GM19438 (cell line): ENCODE data around the gene DIAPH3.

Experiments
- ATAC-seq: cut with Tn5 transposase; IDR thresholded peaks from one replicate; pipeline ENCODE4 v1.9.1; 2021; ENCODE audit warnings: low read depth; ENCODE audit not compliant: unreplicated experiment

Gene DIAPH3

GRCh38 chr13:59689057-59689456 lies 474.7 kb downstream of the DIAPH3 start:
- ATAC-seq = no peak

DNA sequence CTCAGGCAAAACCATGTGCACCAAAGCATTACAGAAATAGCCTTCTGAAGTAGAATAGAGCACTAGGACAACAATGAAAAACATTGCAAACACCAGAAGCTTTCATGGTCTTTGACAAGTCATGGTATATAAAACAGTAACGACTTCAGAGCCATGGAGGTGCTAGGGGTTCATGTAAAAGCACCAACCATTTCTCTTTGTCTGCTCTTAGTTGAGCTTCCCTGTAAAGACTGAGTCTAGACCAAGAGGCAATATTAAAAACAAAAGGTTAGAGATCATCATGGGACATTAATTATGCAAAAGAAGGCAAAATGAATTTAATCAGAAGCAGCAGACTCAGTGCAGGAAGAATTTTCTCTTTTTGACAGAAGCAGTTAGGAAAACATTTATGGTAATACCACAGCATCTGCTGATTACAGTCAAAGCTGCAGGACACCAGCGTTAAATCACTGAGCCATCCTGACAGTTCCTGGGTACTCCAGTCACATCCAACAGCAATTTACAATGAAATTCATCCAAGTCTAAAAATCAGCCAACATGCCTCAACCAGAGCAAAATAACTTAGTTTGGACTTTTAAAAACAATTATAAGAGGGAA lies 476.8 kb downstream of the DIAPH3 start:
- no peak for ATAC-seq

DNA sequence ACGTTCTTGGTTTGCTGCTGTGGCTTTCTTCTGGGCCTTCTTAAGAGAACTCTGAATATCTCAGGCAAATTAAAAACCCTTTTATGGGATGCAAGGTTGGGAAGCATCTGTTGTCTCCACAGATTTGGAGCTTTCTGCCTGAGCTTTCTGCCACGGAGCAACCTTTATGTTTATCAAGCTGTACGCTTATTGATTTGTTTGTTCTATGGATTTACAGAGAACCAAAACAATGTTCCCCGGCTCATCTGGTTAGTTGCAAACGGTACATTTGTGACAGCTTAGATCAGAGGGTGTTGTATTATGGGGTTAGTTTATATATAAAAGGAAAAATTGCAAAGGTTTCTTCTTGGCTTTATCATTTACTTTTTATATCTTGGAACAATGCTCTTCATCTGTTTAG lies 479.6 kb downstream of the DIAPH3 start:
- no peak for ATAC-seq

GRCh38 chr13:59681636-59682311 lies 482.0 kb downstream of the DIAPH3 start:
- no peak for ATAC-seq

GRCh38 chr13:59680429-59681024 lies 483.2 kb downstream of the DIAPH3 start:
- no peak for ATAC-seq

DNA sequence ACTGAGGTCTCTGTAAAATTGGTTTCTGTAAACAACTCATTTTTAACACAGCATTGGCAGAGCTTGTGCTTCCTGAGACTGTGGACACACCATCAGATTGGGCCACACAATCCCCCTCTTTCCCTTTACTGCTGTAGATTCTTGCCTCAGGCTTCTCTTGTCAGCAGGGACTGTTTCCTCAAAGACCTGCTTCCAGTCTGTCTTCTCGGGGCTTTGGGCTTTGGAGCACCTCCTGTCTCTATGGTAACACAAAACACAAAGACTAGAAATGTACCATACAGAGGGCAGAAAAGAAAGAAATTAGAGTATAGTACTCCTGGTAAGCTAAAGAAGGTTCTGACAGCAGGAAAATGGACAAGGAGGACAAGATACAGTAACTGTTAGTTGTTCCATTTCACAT lies 484.5 kb downstream of the DIAPH3 start:
- ATAC-seq = no peak

GRCh38 chr13:59677966-59678814 lies 485.5 kb downstream of the DIAPH3 start:
- ATAC-seq = peak; percentile 56

- no peak for ATAC-seq
Observed at GRCh38 chr13:59677430-59677829, 486.3 kb downstream of the DIAPH3 start.

DNA sequence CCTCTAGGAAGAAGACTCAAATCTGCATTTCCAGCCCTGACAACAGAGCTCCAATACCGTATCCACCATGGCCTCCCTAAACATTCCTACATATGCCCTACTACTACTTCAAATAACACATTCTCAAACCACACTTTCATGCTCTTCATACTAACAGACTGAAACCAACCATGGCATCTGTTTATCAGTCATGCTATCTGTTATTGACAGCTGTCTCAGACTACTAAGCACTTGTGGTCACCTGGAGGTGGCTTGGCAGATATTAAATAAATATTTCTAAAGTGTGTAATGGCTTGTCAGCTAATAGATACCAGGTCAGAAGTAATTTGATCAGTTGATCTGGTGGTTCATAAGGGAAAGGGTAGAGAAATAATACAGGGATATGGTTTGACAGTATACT lies 489.1 kb downstream of the DIAPH3 start:
- no peak for ATAC-seq

DNA sequence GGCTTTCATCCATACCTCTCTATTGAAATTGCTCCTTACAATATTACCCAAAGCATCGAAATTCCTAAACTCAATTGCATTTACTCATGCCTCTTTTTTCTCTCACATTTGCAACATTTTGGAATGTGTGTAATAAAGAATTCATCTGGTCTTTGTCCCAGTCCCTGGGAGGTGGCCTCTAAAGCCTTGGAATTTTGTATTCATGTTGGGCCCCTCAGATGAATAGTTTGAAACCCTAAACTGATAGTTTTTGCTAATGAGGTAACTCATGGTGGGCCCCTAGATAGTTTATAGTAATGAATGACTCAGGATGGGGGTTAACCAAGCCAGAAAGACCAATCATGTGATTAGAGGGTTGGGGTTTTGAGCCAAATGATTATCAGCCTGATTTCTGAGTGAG lies 490.4 kb downstream of the DIAPH3 start:
- no peak for ATAC-seq

DNA sequence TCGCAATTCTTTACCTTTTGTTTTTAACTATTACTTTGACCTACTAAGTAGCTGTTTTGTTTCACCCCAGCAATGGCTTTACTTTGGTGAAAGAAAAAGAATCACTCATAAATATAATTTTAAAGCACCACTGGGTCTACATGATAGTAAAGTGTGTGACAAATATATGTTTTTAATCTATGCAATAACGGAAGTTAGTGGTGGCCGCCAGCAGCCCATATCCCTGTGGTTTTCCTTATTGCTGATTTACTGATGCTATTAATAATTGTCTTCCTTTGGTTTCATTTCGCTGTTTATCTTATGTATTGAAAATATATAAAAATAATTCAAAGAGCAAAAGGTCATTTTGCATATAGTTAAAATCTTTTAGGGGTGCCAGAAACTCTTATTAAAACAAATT lies 491.3 kb downstream of the DIAPH3 start:
- ATAC-seq = no peak

DNA sequence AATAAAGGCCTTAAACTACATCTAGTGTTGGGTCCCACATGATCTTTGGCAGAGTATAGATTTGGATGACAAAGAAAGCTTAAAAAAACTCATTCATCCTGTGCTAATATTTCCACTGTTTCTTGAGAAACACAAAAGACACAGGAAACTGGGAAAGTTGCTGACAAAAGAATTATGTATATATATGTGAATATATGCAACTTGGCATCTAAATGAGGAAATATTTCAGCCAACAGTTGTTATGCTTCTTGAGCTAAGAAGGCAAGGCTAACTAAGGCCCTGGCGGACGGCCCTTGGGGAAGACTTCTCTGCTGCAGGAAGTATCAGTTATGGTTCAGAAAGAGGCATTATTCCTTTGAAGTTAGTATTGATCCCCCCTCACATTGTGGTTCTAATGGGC lies 491.8 kb downstream of the DIAPH3 start:
- ATAC-seq = no peak

DNA sequence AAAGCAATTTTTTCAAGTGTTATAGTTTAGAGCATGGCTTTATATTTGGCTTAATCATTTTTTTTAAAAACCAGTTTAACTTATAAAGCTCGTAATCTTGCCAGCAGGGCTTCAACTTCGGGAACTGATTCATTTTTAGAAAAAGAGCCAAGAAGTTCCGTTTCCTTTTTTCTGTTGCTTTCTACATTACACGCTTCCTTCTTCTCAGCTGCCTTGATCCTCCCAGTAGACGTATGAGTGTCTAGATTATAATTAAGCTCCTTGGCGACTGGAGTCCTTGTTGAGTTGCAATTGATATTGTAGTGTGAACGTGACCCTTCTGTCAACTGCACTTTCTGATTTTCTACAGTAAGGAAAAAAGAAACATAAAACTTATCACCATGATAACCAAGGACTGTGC lies 497.2 kb downstream of the DIAPH3 start:
- no peak for ATAC-seq

DNA sequence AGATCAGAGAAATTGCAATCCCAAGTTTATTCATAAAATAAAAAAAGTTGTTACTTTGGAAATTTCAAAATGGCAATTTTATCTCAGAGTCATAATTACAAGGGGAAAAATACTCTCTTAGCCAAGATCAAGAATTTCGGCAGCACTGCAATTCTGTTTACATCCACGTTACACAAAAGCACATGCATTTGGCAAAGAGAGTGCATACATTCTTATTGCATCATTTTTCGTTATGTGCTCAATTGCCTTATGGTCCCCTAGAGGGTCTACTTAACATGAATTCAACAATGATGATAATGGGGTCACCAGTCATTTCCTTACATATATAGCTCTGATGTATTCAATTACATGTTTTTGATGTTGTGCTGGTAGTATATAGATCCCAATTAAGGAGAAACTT lies 498.0 kb downstream of the DIAPH3 start:
- no peak for ATAC-seq

DNA sequence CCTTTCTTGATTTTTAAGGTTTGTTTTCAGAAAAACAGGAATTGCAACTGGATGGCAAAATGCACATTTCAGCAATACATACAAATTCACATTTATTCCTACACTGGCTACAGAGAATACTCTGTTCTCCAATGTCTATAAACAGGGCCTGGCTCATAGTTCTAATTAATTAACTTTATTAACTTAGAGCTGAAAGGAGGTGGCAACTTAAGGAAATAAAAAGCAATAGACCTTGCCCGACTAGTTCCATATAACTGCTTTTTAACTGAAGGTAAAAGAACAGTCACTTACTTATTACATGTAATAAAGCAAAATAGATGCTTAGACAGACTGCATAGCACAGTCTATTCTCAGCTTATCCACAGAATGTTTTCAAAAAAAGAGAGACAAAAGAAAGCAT lies 498.5 kb downstream of the DIAPH3 start:
- no peak for ATAC-seq

- no peak for ATAC-seq
Observed at GRCh38 chr13:59664586-59664985, 499.1 kb downstream of the DIAPH3 start.

GRCh38 chr13:59663707-59664106 lies 500.0 kb downstream of the DIAPH3 start:
- no peak for ATAC-seq

DNA sequence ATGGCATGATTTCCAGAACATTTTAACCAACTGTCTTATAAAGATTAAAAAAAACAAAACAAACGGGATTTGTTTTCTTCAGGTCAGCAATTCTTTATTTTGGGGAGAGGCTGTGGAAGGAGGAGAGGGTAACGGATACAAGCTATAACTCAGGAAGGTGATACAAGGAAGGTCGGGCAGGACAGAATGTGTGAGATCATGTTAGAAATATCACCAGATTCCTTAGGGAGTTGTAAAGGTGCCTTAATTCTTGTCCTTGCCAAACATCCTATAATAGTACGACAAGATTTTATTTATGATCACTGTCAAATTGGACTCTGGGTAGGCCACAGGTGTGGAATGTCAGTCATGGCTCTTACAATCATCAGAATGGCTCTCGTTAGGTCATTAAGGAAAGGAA lies 503.1 kb downstream of the DIAPH3 start:
- ATAC-seq = no peak

- no peak for ATAC-seq
Observed at GRCh38 chr13:59659981-59660380, 503.7 kb downstream of the DIAPH3 start.

- ATAC-seq = no peak
Observed at GRCh38 chr13:59658738-59659330, 504.9 kb downstream of the DIAPH3 start.
